Stimulated activated CD8-positive, alpha-beta memory T cell treated with anti-CD3 and anti-CD28 coated beads, Interleukin-15, amount 100 ng/mL, for 24 hours (primary cell): ENCODE data around the gene DIS3L2.
"Not testable (repeated sequence)": the region's sequence is repeated elsewhere in the genome, so short reads cannot be mapped to it uniquely, and the experiment has no call there.

ENCODE experiments used
- DNase-seq: peaks from one replicate; pipeline ENCODE4 v3.0.0-alpha.2; 2020; ENCODE audit warnings: low read depth

DIS3L2 gene

GRCh38 chr2:232299927-232300674, 338.6 kb downstream of the DIS3L2 start:
- no peak for DNase-seq

- no peak for DNase-seq
Observed at GRCh38 chr2:232300894-232301387, 339.4 kb downstream of the DIS3L2 start.

GRCh38 chr2:232304236-232304635, 342.7 kb downstream of the DIS3L2 start:
- no peak for DNase-seq

GRCh38 chr2:232306741-232307305, 345.3 kb downstream of the DIS3L2 start:
- DNase-seq, result no peak

- DNase-seq, result no peak
Observed at GRCh38 chr2:232307854-232308253, 346.3 kb downstream of the DIS3L2 start.

GRCh38 chr2:232308986-232309385, 347.5 kb downstream of the DIS3L2 start:
- DNase-seq, result no peak

- DNase-seq, result no peak
Observed at GRCh38 chr2:232309592-232309991, 348.1 kb downstream of the DIS3L2 start.

GRCh38 chr2:232310121-232310520, 348.6 kb downstream of the DIS3L2 start:
- DNase-seq, result no peak

GRCh38 chr2:232310696-232311095, 349.2 kb downstream of the DIS3L2 start:
- DNase-seq, result no peak

GRCh38 chr2:232313645-232314044, 352.1 kb downstream of the DIS3L2 start:
- DNase-seq, result not testable (repeated sequence)

- no peak for DNase-seq
Observed at GRCh38 chr2:232315049-232315922, 353.8 kb downstream of the DIS3L2 start.

- no peak for DNase-seq
Observed at GRCh38 chr2:232315923-232316299, 354.4 kb downstream of the DIS3L2 start.

GRCh38 chr2:232316461-232317330, 355.2 kb downstream of the DIS3L2 start:
- DNase-seq, result no peak

- DNase-seq, result no peak
Observed at GRCh38 chr2:232318169-232318855, 356.8 kb downstream of the DIS3L2 start.

- no peak for DNase-seq
Observed at GRCh38 chr2:232319067-232319802, 357.7 kb downstream of the DIS3L2 start.

- DNase-seq, result no peak
Observed at GRCh38 chr2:232319803-232320442, 358.4 kb downstream of the DIS3L2 start.

- no peak for DNase-seq
Observed at GRCh38 chr2:232320443-232320803, 358.9 kb downstream of the DIS3L2 start.

GRCh38 chr2:232321156-232321816, 359.8 kb downstream of the DIS3L2 start:
- DNase-seq, result no peak

- no peak for DNase-seq
Observed at GRCh38 chr2:232321817-232322559, 360.5 kb downstream of the DIS3L2 start.
